HEK293 (cell line): ENCODE measurements around the gene USP30.

Experiments used
- CTCF ChIA-PET: fragments of 350-600 bp; formaldehyde crosslinking; extraction: SDS; loops from one replicate; lab custom pipeline; 2021; ENCODE audit warnings: antibody characterized with exemption; lab: Yijun Ruan, JAX
- POLR2A ChIA-PET: fragments of 300-600 bp; formaldehyde crosslinking; extraction: SDS; loops from one replicate; lab custom pipeline; 2020; ENCODE audit warnings: antibody characterized with exemption, inconsistent platforms; lab: Yijun Ruan, JAX
- H3K27ac ChIP-seq: fragments of 200-500 bp; sonication (Bioruptor generic); 2 replicates; pipeline ENCODE4 v1.5.1; 2014; ENCODE audit warnings: low read depth, low read length, control low read depth, inconsistent platforms; ENCODE audit errors: extremely low read depth
- H3K36me3 ChIP-seq, 2 experiments: fragments of 200-500 bp in 1 of 2; sonication (Bioruptor generic) in 1 of 2; 1 replicate in 1 of 2; 2 replicates in 1 of 2; pipeline ENCODE4 v1.5.1; 2014 to 2017; ENCODE audit warnings: inconsistent platforms in 2 of 2, low read length in 2 of 2; ENCODE audit not compliant: control insufficient read depth in 2 of 2, insufficient read depth in 1 of 2
- H3K4me1 ChIP-seq: fragments of 200-500 bp; sonication (Bioruptor generic); 2 replicates; pipeline ENCODE4 v1.5.1; 2014; ENCODE audit warnings: mild to moderate bottlenecking, low read length, inconsistent platforms; ENCODE audit not compliant: control insufficient read depth, insufficient read depth
- H3K4me3 ChIP-seq: 2 replicates; pipeline ENCODE4 v1.5.1; 2011; ENCODE audit warnings: low read depth, mild to moderate bottlenecking, control low read depth, low read length, moderate library complexity
- H3K9me3 ChIP-seq: fragments of 200-500 bp; sonication (Bioruptor generic); 2 replicates; pipeline ENCODE4 v1.5.1; 2014; ENCODE audit warnings: low read depth, low read length, inconsistent platforms; ENCODE audit not compliant: control insufficient read depth, insufficient read depth
- GLIS2 ChIP-seq: fragments of 450-650 bp; formaldehyde crosslinking; IDR thresholded peaks from 2 replicates; pipeline ENCODE4 v1.5.1; 2016; ENCODE audit warnings: missing biosample characterization, missing genetic modification characterization
- HIC1 ChIP-seq: fragments of 450-650 bp; formaldehyde crosslinking; IDR thresholded peaks from 2 replicates; pipeline ENCODE4 v1.5.1; 2016; ENCODE audit warnings: missing biosample characterization, missing genetic modification characterization
- IKZF3 ChIP-seq: fragments of 450-650 bp; IDR thresholded peaks from 2 replicates; pipeline ENCODE4 v1.5.0; 2018; ENCODE audit warnings: missing biosample characterization, mild to moderate bottlenecking, missing genetic modification characterization, moderate library complexity
- INSM2 ChIP-seq: fragments of 450-650 bp; formaldehyde crosslinking; IDR thresholded peaks from 2 replicates; pipeline ENCODE4 v1.5.1; 2016; ENCODE audit warnings: missing biosample characterization, missing genetic modification characterization
- KLF16 ChIP-seq: fragments of 450-650 bp; formaldehyde crosslinking; IDR thresholded peaks from 2 replicates; pipeline ENCODE4 v1.5.1; 2017; ENCODE audit warnings: missing biosample characterization, missing genetic modification characterization
- PRDM4 ChIP-seq: fragments of 450-650 bp; formaldehyde crosslinking; IDR thresholded peaks from 2 replicates; pipeline ENCODE4 v1.5.1; 2017; ENCODE audit warnings: missing biosample characterization, missing genetic modification characterization
- SP2 ChIP-seq: fragments of 450-650 bp; formaldehyde crosslinking; IDR thresholded peaks from 2 replicates; pipeline ENCODE4 v1.5.1; 2016; ENCODE audit warnings: missing biosample characterization, missing genetic modification characterization
- SP3 ChIP-seq: fragments of 450-650 bp; formaldehyde crosslinking; IDR thresholded peaks from 2 replicates; pipeline ENCODE4 v1.5.1; 2016; ENCODE audit warnings: missing biosample characterization, missing genetic modification characterization
- ZBTB1 ChIP-seq: fragments of 450-650 bp; formaldehyde crosslinking; IDR thresholded peaks from 2 replicates; pipeline ENCODE4 v1.5.1; 2016; ENCODE audit warnings: missing biosample characterization, missing genetic modification characterization
- ZBTB11 ChIP-seq: fragments of 450-650 bp; formaldehyde crosslinking; conservative IDR thresholded peaks from 2 replicates; pipeline ENCODE4 v1.5.1; 2016; ENCODE audit warnings: low read depth, missing biosample characterization, missing genetic modification characterization
- ZBTB21 ChIP-seq: fragments of 450-650 bp; formaldehyde crosslinking; IDR thresholded peaks from 2 replicates; pipeline ENCODE4 v1.5.1; 2017; ENCODE audit warnings: missing biosample characterization, missing genetic modification characterization
- ZEB2 ChIP-seq: fragments of 450-650 bp; formaldehyde crosslinking; IDR thresholded peaks from 2 replicates; pipeline ENCODE4 v1.5.1; 2016; ENCODE audit warnings: missing biosample characterization, missing genetic modification characterization
- ZNF10 ChIP-seq: fragments of 450-650 bp; formaldehyde crosslinking; IDR thresholded peaks from 2 replicates; pipeline ENCODE4 v1.5.1; 2017; ENCODE audit warnings: missing biosample characterization, missing genetic modification characterization
- ZNF121 ChIP-seq: fragments of 450-650 bp; formaldehyde crosslinking; IDR thresholded peaks from 2 replicates; pipeline ENCODE4 v1.5.1; 2016; ENCODE audit warnings: missing biosample characterization, missing genetic modification characterization
- ZNF2 ChIP-seq: fragments of 450-650 bp; formaldehyde crosslinking; IDR thresholded peaks from 2 replicates; pipeline ENCODE4 v1.5.1; 2016; ENCODE audit warnings: missing biosample characterization, missing genetic modification characterization
- ZNF24 ChIP-seq: fragments of 450-650 bp; formaldehyde crosslinking; IDR thresholded peaks from 2 replicates; pipeline ENCODE4 v1.5.1; 2016; ENCODE audit warnings: missing biosample characterization, missing genetic modification characterization
- ZNF600 ChIP-seq: fragments of 450-650 bp; formaldehyde crosslinking; IDR thresholded peaks from 2 replicates; pipeline ENCODE4 v1.5.1; 2016; ENCODE audit warnings: missing biosample characterization, missing genetic modification characterization
- ZNF610 ChIP-seq: fragments of 450-650 bp; formaldehyde crosslinking; IDR thresholded peaks from 2 replicates; pipeline ENCODE4 v1.5.1; 2016; ENCODE audit warnings: missing biosample characterization, missing genetic modification characterization, borderline replicate concordance
- ZNF654 ChIP-seq: fragments of 450-650 bp; formaldehyde crosslinking; IDR thresholded peaks from 2 replicates; pipeline ENCODE4 v1.5.1; 2016; ENCODE audit warnings: low read depth, missing biosample characterization, missing genetic modification characterization
- ZNF704 ChIP-seq: fragments of 450-650 bp; formaldehyde crosslinking; IDR thresholded peaks from 2 replicates; pipeline ENCODE4 v1.5.1; 2016; ENCODE audit warnings: missing biosample characterization, missing genetic modification characterization
- ZSCAN5A ChIP-seq: fragments of 450-650 bp; formaldehyde crosslinking; IDR thresholded peaks from 2 replicates; pipeline ENCODE4 v1.5.1; 2016; ENCODE audit warnings: missing biosample characterization, missing genetic modification characterization
- ZXDB ChIP-seq: fragments of 450-650 bp; formaldehyde crosslinking; IDR thresholded peaks from 2 replicates; pipeline ENCODE4 v1.5.1; 2016; ENCODE audit warnings: missing biosample characterization, missing genetic modification characterization

Gene USP30

GRCh38 chr12:109092497-109093021 is 40.2 kb downstream of the USP30 start (continued):
- TF ChIP-seq INSM2 (tag by site-specific recombination): no peak
- no peak for TF ChIP-seq HIC1 (tag by site-specific recombination)

GRCh38 chr12:109093022-109093918 is 40.9 kb downstream of the USP30 start, which contains the start of gene ALKBH2:
ALKBH2 (minus strand) TSS chr12:109093472; CDS start chr12:109092786, 686 bp downstream.
- Histone ChIP-seq H3K36me3 (peaks cover 16 to 29% of the 10 kb centered on the region in 2 experiments; a peak in 2 of 3 replicates), H3K4me1 (no peaks in the 10 kb centered on the region), H3K27ac (no peak within 1 kb of the TSS; the same call in 1 of the 2 replicates), H3K9me3 (no peaks in the 10 kb centered on the region), H3K4me3 (peak within 1 kb of the TSS; percentile 32)
- POLR2A ChIA-PET: no interaction called here
- CTCF ChIA-PET: interaction anchor here (0.5 to 2.6 kb wide), 17 partner anchors 9 to 577 kb away, joined by 3 to 13 read pairs (median 4); no protein-coding TSS in a partner anchor
- peak; percentile 98 for TF ChIP-seq GLIS2
- peak; percentile 86 for TF ChIP-seq ZEB2 (tag by site-specific recombination)
- peak; percentile 80; the same call in 1 of the 2 replicates for TF ChIP-seq ZNF2
- no peak for TF ChIP-seq ZSCAN5A
- peak; percentile 71; the same call in 1 of the 2 replicates for TF ChIP-seq KLF16 (tag by site-specific recombination)
- peak; percentile 86 for TF ChIP-seq ZXDB
- TF ChIP-seq SP2 (tag by site-specific recombination): peak; percentile 67
- peak; percentile 53; the same call in 1 of the 2 replicates for TF ChIP-seq ZNF10 (tag by site-specific recombination)
- TF ChIP-seq ZNF600 (tag by site-specific recombination): peak; percentile 63; the same call in 1 of the 2 replicates
- peak; percentile 82 for TF ChIP-seq ZBTB21 (tag by site-specific recombination)
- TF ChIP-seq ZNF704 (tag by site-specific recombination): no peak
- TF ChIP-seq ZBTB1 (tag by site-specific recombination): 0 out of 2 replicates have a peak, but pooled peaks have one; percentile 57
- 0 out of 2 replicates have a peak, but pooled peaks have one; percentile 12 for TF ChIP-seq PRDM4 (tag by site-specific recombination)
- peak; percentile 57 for TF ChIP-seq SP3 (tag by site-specific recombination)
- 0 out of 2 replicates have a peak, but pooled peaks have one; percentile 17 for TF ChIP-seq ZNF610 (tag by site-specific recombination)
- peak; percentile 99 for TF ChIP-seq ZNF654 (tag by site-specific recombination)
- no peak for TF ChIP-seq ZNF121
- peak; percentile 47 for TF ChIP-seq IKZF3 (tag by site-specific recombination)
- TF ChIP-seq ZNF24: peak; percentile 55; the same call in 1 of the 2 replicates
- peak; percentile 91 for TF ChIP-seq ZBTB11
